GM21619 (cell line): Measurements from ENCODE around the gene ZNF346.

Source experiments
- ATAC-seq: cut with Tn5 transposase; IDR thresholded peaks from one replicate; pipeline ENCODE4 v1.9.1; 2021; ENCODE audit not compliant: unreplicated experiment

ZNF346 gene

DNA sequence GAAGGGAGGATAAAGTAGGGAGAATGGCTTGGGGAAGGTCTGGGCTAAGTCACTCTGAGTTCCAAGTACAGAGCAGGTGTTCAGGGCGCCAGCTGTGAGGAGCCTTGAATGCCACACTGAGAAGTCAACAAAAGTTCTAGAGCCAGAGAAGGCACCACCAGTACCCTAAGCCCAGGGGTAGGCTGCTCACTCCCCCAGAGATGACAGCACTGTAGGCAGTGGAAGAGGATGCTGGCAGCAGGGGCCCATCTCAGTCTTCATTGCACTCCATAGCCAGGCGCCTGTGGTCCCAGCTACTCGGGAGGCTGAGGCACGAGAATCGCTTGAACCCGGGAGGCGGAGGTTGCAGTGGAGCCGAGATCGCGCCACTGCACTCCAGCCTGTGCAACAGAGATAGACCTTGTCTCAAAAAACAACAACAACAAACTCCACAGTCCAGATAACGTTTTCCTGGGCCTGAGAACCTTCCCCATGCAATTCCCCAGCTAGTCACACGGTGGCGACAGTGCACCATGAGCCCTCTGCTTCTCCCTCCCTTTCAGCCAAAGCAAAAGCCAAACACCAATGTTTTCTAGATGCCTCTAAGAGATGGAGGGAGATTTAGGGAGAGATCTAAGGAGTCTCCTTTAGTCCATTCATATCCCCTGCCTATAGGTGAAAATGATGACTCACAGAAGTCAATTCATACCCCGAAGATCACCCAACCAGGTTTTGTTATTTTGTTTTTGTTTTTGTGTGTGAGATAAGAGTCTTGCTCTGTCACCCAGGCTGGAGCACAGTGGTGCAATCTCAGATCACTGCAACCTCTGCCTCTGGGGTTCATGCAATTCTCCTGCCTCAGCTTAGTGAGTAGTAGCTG lies 91.3 kb downstream of the ZNF346 start:
- no peak for ATAC-seq

- no peak for ATAC-seq
Measured at GRCh38 chr5:177116631-177117373, 94.3 kb downstream of the ZNF346 start.

- ATAC-seq, result no peak
Measured at GRCh38 chr5:177117441-177118045, 95.0 kb downstream of the ZNF346 start.

DNA sequence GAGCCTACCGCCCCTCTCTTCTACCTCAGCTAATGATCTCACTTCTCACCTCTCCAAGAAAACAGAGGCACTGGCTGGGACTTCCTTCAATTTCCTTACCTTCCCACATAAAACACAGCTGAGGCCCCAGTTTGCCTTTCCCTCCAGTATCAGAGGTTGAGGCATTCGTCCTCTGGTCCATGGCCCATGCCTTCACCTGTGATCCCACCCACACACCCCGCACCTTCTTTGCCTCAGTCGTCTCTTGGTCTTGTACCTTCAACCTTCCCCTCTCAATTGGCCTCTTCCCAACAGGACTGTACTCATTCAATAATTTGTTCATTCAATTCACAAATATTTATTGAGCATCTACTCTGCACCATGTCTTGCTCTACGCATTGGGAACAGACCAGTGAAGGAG lies 100.1 kb downstream of the ZNF346 start:
- no peak for ATAC-seq

DNA sequence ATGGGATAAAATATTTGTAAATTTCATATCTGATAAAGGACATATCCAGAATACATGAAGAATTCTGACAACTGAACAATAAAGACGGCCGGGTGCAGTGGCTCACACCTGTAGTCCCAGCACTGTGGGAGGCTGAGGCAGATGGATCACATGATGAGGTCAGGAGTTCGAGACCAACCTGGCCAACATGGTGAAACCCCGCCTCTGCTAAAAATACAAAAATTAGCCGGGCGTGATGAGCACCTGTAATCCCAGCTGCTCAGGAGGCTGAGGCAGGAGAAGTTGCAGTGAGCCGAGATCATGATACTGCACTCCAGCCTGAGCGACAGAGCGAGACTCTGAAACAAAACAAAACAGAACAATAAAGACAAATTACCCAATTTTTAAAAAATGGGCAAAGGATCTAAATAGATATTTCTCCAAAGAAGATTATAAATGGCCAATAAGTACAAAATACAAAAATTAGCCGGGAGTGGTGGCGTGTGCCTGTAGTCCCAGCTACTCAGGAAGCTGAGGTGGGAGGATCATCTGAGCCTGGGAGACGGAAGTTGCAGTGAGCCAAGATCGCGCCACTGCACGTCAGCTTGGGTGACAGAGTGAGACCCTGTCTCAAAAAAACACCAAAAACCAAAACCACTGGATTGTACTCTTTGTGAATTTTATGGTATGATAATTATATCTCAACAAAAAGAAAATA lies 101.4 kb downstream of the ZNF346 start:
- no peak for ATAC-seq

GRCh38 chr5:177124486-177124991 lies 102.0 kb downstream of the ZNF346 start:
- no peak for ATAC-seq

DNA sequence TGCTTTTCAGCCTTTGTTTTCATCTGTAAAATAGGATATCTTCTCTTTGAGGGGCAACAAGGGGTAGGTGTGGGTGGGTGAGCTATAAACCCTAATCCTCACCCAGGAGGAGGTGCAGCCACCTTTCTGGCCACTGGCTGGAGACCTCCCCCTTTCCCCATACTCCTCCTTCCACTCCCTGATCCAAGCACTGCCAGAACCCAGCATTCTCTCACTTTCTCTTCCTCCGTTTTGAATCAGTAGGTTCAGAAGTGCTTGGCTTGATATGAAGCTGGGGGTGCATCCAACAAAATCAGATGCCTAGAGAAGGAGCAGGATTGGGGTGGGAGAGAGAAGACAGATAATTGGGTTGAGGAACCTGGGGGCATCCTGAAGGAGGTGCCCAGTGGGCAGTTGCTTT lies 104.3 kb downstream of the ZNF346 start:
- ATAC-seq, result no peak

- ATAC-seq, result no peak
Measured at GRCh38 chr5:177128551-177128981, 106.1 kb downstream of the ZNF346 start.

GRCh38 chr5:177130211-177131018 lies 107.9 kb downstream of the ZNF346 start:
- ATAC-seq, result no peak
